SK-N-MC (cell line): Measurements from ENCODE around the gene ZFYVE28.

Experiments used
- EZH2 ChIP-seq: fragments of 200-600 bp; sonication (generic); IDR thresholded peaks from one replicate; pipeline ENCODE4 v1.6.1; 2017; ENCODE audit warnings: antibody characterized with exemption
- FOXP2 ChIP-seq: optimal IDR thresholded peaks from 2 replicates; pipeline ENCODE3; 2011; ENCODE audit warnings: mild to moderate bottlenecking, moderate library complexity; ENCODE audit not compliant: insufficient read depth; ENCODE audit errors: extremely low read length, control extremely low read depth
- POLR2AphosphoS5 ChIP-seq: IDR thresholded peaks from 2 replicates; pipeline ENCODE4 v1.6.1; 2012; ENCODE audit warnings: mild to moderate bottlenecking, low read depth, low read length, borderline replicate concordance

- no peak for TF ChIP-seq POLR2AphosphoS5
- TF ChIP-seq EZH2 = no peak
- no peak for TF ChIP-seq FOXP2
Measured at GRCh38 chr4:2263926-2264321, 154.5 kb downstream of the ZFYVE28 start.
